ENCODE results near the gene TENM4. TPM values are rescaled to one million over a fixed set of nuclear protein-coding genes. Genes with fewer than 3 reads are reported as not detected.

TENM4 gene
- polyA plus RNA-seq, 3 donors: 0.31 to 1.7 TPM; not detected in 1

- no peak overlapping the region for H3K27ac Mint-ChIP-seq
- Histone ChIP-seq H3K27ac (ENCODE audit: low read depth in 1 of 2, low read length in 2 of 2) (no peak overlapping the region), H3K27me3 (ENCODE audit: control insufficient read depth in 2 of 2, insufficient read depth in 2 of 2, low read length in 2 of 2) (peaks cover 8 to 28% of the 10 kb centered on the region in 2 donors), H2AFZ (ENCODE audit: insufficient read depth, low read depth, low read length, poor library complexity, severe bottlenecking) (no peak overlapping the region), H3K9me3 (replicated peaks in 1 of 2; ENCODE audit: control insufficient read depth in 1 of 2, insufficient read depth in 1 of 2, low read length in 2 of 2) (no peaks in the 10 kb centered on the region), H3K4me1 (ENCODE audit: control insufficient read depth in 1 of 2, insufficient read depth in 2 of 2, low read length in 2 of 2) (no peaks in the 10 kb centered on the region), H3K9ac (ENCODE audit: insufficient read depth, low read length, poor library complexity, severe bottlenecking) (no peak overlapping the region), H3K79me2 (ENCODE audit: insufficient read depth, low read length) (no peaks in the 10 kb centered on the region), H4K20me1 (ENCODE audit: insufficient read depth, low read length) (no peaks in the 10 kb centered on the region), H3K4me2 (replicated peaks; ENCODE audit: extremely low read depth, low read length, poor library complexity, severe bottlenecking) (no peak overlapping the region), H3K4me3 (replicated peaks in 1 of 3; ENCODE audit: low read depth in 2 of 3, low read length in 3 of 3) (no peak overlapping the region), H3K36me3 (replicated peaks in 1 of 2; ENCODE audit: control insufficient read depth in 1 of 2, insufficient read depth in 2 of 2, low read length in 2 of 2) (no peaks in the 10 kb centered on the region)
- H3K27me3 Mint-ChIP-seq (ENCODE audit: low read depth in 3 of 3): peaks cover 14 to 43% (median 41%) of the 10 kb centered on the region in 3 donors
- no peaks in the 10 kb centered on the region for H3K4me1 Mint-ChIP-seq
- intact Hi-C loops (cut with micrococcal nuclease): no loop called here
- 43% methylated on average over 1 of the region's 2 CpGs for WGBS (ENCODE audit: insufficient coverage)
- no peak for DNase-seq
- peaks cover 0 to 2% (median 0%) of the 10 kb centered on the region in 7 donors for H3K9me3 Mint-ChIP-seq
- no peaks in the 10 kb centered on the region for H3K36me3 Mint-ChIP-seq
- no peak for TF ChIP-seq CTCF (IDR thresholded peaks at IDR 0.05)
- no peak overlapping the region for H3K4me3 Mint-ChIP-seq
Measured at GRCh38 chr11:78954261-78954660, 486.6 kb downstream of the TENM4 start.

GRCh38 chr11:78952890-78953289 is 487.9 kb downstream of the TENM4 start:
- no peak overlapping the region for H2AFZ ChIP-seq (ENCODE audit: insufficient read depth, low read depth, low read length, poor library complexity, severe bottlenecking)
- H4K20me1 ChIP-seq (ENCODE audit: insufficient read depth, low read length): no peaks in the 10 kb centered on the region
- peaks cover 8 to 24% of the 10 kb centered on the region in 2 donors for H3K27me3 ChIP-seq (ENCODE audit: control insufficient read depth in 2 of 2, insufficient read depth in 2 of 2, low read length in 2 of 2)
- H3K36me3 ChIP-seq (replicated peaks in 1 of 2; ENCODE audit: control insufficient read depth in 1 of 2, insufficient read depth in 2 of 2, low read length in 2 of 2): no peaks in the 10 kb centered on the region
- TF ChIP-seq CTCF (IDR thresholded peaks at IDR 0.05): no peak
- Mint-ChIP-seq H3K4me1 (no peaks in the 10 kb centered on the region), H3K27me3 (ENCODE audit: low read depth in 3 of 3) (peaks cover 15 to 46% (median 37%) of the 10 kb centered on the region in 3 donors), H3K27ac (peak overlapping the region in 1 of 7 donors; percentile 66), H3K9me3 (peaks cover 0 to 2% (median 0%) of the 10 kb centered on the region in 7 donors), H3K4me3 (no peak overlapping the region), H3K36me3 (no peaks in the 10 kb centered on the region)
- H3K4me3 ChIP-seq (replicated peaks in 1 of 3; ENCODE audit: low read depth in 2 of 3, low read length in 3 of 3): no peak overlapping the region
- no peak overlapping the region for H3K4me2 ChIP-seq (replicated peaks; ENCODE audit: extremely low read depth, low read length, poor library complexity, severe bottlenecking)
- no peak for DNase-seq
- H3K27ac ChIP-seq (ENCODE audit: low read depth in 1 of 2, low read length in 2 of 2): no peak overlapping the region
- no peaks in the 10 kb centered on the region for H3K9me3 ChIP-seq (replicated peaks in 1 of 2; ENCODE audit: control insufficient read depth in 1 of 2, insufficient read depth in 1 of 2, low read length in 2 of 2)
- H3K9ac ChIP-seq (ENCODE audit: insufficient read depth, low read length, poor library complexity, severe bottlenecking): no peak overlapping the region
- intact Hi-C loops (cut with micrococcal nuclease): no loop called here
- no peaks in the 10 kb centered on the region for H3K4me1 ChIP-seq (ENCODE audit: control insufficient read depth in 1 of 2, insufficient read depth in 2 of 2, low read length in 2 of 2)
- WGBS (ENCODE audit: insufficient coverage): 82% methylated on average over 3 of the region's 4 CpGs
- no peaks in the 10 kb centered on the region for H3K79me2 ChIP-seq (ENCODE audit: insufficient read depth, low read length)

Measured in CD14-positive monocyte (primary cell).